Transverse colon (tissue), 4 donors: Measurements from ENCODE around the gene NOC4L.

Experiments
- CTCF ChIP-seq, 5 experiments: fragments of 200-600 bp in 3 of 5; fragments of 450-650 bp in 2 of 5; sonication (generic) in 3 of 5; IDR thresholded peaks; 1 replicate in 2 of 5; 2 replicates in 3 of 5; pipeline ENCODE4 v1.5.1; 2016 to 2017; ENCODE audit warnings: antibody characterized with exemption in 5 of 5, inconsistent platforms in 3 of 5, mild to moderate bottlenecking in 2 of 5, moderate library complexity in 1 of 5
- EP300 ChIP-seq: sonication (generic); formaldehyde crosslinking; IDR thresholded peaks from one replicate; pipeline ENCODE4 v1.6.1; 2017; ENCODE audit warnings: antibody characterized with exemption, low read depth
- POLR2AphosphoS5 ChIP-seq, 3 donors: sonication (generic); formaldehyde crosslinking; IDR thresholded peaks; one replicate each; pipeline ENCODE4 v1.6.1; 2016; ENCODE audit warnings: antibody characterized with exemption in 3 of 3

GRCh38 chr12:132127041-132127440, 17.2 kb upstream of the NOC4L start:
- no peak for TF ChIP-seq CTCF (IDR thresholded peaks at IDR 0.05)
- TF ChIP-seq EP300, result no peak
- TF ChIP-seq POLR2AphosphoS5 (IDR thresholded peaks at IDR 0.05), result no peak
